GM18508 (cell line): Measurements from ENCODE around the gene ARL6IP4.

Experiments
- ATAC-seq: cut with Tn5 transposase; IDR thresholded peaks from one replicate; pipeline ENCODE4 v1.9.1; 2021; ENCODE audit warnings: moderate number of reproducible peaks; ENCODE audit not compliant: insufficient read depth, unreplicated experiment

Gene ARL6IP4

DNA sequence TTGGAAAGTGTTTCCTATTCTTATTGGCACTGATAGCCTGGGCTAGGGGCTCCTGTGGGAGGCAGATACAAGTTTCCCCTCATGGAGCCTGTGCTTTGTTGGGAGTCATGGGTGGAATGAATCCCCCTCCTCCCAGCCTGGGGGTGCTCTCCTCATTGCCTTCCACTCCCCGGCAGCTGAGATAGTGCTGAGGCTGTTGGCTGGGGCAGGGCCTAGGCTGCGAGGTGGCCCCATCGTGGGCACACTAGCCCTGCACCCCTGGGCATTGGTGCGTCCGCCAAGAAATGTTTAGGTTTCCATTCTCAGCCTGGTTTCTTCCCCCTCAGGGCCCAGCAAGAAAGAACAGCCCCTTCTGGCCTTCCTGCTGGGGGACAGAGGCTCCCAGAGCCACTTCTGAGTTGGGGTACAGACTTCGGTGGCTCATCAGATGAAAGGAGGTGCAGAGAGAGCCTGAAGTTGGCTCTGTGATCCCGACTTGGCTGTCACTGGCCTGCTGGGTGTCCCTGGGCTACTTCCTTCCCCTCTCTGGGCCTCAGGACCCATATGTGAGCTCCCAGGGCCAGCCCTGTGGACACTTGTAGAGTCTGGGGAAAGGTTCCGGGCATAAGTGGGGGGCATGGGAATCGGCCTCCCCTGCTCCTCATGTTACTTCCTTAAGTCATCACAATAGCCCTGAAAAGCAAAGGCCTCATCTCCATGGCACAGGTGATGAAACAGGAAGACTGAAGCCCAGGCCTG lies 2.7 kb upstream of the ARL6IP4 start:
- ATAC-seq: no peak

DNA sequence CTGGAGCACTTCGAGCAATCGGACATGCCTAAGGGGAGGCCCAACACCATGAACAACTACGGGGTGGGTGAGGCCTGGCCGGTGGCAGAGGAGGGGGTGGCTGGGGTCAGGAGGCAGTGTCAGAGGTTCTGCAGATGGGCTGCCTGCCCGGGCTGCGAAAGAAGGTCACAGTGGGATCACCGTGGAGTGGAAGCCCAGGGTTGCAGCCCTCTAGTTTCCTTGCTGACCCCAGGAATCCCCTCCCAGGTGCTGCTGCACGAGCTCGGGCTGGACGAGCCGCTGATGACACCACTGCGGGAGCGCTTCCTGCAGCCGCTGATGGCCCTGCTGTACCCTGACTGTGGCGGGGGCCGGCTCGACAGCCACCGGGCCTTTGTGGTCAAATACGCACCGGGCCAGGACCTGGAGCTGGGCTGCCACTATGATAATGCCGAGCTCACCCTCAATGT lies 1.9 kb upstream of the ARL6IP4 start:
- no peak for ATAC-seq

DNA sequence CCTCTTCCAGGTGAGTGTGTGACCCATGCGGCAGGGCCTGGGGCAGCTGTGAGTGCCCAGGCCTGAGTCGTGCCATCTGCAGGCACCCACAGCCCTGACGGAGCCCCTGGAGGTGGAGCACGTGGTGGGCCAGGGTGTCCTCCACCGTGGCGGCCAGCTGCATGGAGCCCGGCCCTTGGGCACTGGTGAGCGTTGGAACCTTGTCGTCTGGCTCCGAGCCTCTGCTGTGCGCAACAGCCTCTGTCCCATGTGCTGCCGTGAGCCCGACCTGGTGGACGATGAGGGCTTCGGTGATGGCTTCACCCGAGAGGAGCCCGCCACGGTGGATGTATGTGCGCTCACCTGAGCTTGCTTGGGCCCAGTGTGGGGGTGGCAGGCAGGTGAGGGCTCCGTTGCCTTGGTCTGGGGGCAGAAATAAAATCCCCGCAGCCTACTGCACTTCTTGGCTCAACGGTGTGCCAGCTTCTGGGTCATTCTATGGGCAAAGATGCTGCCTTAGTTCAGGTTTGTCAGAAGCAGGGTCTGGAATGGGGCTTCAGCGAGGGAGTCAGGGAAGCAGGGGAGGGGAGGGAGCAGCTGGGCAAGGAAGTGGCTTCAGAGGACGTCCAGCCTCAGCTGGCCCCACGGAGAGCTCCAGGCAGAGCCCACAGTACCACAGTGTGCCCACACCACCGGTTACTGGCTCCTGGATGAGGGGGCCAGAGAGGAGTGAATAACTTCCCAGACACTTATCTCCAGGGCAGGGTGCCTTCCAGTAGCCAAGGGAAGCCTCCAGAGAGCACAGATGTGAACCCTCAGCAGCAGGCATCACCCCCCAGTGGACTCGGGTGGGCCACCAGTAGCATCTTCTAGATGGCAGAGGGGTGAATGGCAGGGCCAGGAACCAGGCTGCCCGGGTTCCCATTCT lies 1.2 kb upstream of the ARL6IP4 start:
- ATAC-seq: no peak

DNA sequence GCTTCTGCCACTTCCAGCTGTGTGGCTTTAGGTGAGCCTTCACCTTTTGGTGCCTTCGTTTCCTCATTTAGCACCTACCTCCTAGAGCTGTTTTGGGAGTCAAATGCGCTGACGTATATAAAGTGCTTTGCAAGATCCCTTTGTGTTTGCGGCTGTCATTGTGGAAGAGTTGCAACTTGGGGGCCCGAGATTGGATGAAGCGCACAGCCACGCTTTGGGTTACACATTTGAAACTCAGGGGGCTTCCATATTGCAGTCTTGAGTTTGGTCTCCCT lies 636 bp upstream of the ARL6IP4 start:
- ATAC-seq: no peak

DNA sequence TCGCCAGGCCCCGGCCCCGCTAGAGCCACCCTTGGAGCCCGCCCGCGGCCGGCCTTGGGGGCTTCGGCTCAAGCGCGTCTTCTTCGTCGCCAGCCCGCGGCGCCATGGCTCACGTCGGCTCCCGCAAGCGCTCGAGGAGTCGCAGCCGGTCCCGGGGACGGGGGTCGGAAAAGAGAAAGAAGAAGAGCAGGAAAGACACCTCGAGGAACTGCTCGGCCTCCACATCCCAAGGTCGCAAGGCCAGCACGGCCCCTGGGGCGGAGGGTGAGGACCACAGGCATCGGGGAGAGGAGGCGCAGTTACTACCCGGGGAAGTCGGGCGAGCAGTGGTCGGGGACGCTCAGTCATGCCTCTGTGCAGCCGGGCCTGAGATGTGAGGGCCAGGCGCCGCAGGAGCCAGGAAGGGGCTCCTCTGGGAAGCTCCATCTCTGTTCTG lies 573 bp downstream of the ARL6IP4 start:
- no peak for ATAC-seq

DNA sequence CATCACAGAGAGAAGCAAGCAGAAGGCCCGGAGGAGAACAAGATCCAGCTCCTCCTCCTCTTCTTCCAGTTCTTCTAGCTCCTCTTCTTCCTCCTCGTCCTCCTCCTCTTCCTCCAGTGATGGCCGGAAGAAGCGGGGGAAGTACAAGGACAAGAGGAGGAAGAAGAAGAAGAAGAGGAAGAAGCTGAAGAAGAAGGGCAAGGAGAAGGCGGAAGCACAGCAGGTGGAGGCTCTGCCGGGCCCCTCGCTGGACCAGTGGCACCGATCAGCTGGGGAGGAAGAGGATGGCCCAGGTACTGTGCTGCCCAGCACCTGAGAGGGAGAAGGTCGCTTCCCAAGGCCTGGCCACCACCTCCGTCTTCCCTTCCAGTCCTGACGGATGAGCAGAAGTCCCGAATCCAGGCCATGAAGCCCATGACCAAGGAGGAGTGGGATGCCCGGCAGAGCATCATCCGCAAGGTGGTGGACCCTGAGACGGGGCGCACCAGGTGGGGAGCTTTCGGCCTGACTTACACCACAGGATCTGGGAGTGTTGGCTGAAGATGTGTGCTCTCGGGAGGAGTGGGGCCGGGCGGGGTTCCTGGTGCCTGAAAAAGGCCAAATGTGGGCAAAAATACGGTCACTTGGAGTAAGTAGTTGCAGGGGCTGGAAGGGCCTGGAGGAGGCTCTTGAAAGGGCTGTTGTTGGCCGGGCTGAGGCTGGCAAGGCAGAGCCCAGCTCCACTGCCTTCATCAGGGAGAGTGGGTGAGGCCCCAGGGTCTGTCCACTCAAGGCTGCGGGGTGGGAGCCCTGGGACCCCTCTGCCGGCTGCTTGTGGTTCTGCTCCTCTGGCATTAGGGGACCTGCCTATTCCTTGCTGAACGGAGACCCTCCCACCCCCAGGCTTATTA lies 1.4 kb downstream of the ARL6IP4 start:
- no peak for ATAC-seq

DNA sequence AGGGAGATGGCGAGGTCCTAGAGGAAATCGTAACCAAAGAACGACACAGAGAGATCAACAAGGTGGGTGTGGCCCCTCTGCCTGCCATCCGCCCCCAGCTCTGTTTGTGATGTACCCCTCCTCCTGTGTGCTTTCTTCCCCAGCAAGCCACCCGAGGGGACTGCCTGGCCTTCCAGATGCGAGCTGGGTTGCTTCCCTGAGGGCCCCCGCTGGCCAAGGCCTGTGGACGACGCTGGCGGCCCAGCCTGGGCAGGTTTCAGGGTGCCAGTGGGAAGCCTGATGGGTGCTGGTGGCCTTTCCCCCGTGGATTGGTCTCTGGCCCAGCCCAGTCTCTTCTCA lies 2.0 kb downstream of the ARL6IP4 start:
- no peak for ATAC-seq

DNA sequence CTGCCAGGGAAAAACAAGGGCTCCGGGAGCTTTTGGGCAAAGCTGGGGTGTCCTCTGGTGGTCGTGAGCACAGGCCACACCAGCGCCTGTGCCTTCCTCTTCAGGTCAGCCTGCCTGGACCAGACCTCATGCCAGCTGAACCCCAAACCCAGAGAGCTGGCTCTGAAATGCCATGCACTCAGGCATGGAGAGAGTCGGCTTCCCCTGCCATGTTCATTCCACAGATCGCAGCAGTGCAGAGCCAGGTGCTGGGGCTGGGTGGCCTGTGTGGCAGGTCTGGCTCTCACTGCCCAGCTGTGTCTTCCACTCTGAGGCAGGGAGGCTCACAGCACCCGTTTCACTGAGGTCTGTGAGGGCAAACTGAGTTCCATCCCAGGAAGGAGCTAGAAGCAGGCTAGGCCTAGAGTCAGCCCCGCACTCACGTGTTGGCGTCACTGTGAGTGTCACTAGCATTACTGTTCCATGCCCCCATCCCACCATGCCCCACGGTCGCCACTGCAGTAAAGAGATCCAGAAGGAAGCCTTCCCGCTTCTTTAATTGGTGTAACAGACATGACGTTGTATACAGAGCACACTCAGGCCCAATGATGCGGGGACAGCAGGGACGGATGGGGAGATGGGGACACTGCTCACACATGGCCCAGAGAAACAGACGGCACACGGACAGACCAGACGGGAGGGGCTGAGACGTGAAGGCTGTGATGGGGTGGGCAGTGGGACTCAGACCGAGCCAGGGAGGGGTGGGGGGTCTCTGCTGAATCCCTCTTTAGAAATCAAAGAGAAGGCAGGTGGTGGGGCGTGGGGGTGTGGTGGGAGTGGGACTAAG lies 2.7 kb downstream of the ARL6IP4 start:
- ATAC-seq: no peak

DNA sequence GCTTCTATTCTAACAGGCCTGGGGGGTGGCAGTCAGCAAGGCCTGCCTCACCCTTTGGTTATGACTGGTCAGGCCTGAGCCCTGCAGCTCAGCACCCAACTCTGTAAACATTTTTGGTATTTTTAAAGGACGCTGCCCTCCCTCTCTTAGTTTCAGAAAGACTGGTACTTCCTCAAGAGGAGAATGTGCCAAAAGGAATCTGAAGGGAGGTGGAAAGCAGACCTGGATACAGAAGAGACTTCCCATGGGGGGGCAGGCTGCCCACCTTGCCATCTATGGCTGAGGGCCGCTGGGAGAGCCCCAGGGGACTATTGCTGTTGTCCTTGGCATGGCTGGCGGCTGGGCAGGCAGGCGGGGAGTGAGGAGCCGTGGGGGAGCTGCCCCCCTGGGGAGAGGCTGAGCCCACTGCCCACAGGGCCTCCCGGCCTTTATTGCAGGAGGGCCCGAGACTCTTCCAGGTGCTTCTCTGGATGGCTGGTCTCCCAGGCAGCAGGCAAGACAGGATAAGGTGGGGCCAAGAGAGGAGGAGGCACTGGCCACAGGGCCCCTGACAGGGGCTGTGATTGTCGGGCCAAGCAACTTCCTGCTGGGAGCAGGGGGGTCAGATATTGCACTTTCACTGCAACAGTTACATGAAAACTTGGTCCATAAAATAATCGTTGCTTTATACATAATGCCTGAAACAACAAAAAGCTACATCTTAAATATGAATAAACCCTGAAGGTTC lies 3.5 kb downstream of the ARL6IP4 start:
- no peak for ATAC-seq

DNA sequence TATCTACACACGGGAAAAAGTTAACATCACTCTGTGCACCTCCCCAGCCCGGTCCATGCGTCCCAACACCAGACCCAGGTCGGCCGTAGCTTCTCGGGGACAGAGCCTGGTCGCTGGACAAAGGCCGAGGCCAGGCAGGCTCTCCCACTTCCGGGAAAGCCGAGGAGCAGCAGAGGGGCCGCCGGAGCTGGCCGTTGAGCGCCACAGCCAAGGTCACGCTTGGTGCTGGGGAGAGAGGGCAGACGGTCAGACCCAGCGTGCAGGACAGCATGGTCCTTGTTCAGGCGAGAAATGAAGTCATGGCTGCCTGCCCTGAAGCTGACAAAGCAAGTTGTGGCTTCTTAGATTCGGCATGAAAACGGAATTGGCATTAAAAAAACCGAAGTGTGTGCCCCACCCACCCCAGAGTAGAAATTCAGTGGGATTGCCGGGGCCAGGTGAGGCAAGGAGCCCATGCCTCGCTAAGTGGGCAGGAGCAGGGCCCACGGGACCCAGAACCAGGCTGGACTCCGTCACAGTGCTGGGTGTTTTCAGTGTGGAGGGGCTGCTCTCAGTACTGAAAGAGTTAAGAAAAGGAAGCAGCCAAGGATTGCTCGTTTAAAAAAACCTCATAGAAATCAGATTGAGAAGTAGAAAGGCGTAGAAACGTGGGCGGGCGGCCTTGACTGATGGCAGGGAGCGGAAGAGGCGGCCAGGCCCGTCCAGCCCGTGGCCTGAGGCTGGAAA lies 4.3 kb downstream of the ARL6IP4 start:
- no peak for ATAC-seq

DNA sequence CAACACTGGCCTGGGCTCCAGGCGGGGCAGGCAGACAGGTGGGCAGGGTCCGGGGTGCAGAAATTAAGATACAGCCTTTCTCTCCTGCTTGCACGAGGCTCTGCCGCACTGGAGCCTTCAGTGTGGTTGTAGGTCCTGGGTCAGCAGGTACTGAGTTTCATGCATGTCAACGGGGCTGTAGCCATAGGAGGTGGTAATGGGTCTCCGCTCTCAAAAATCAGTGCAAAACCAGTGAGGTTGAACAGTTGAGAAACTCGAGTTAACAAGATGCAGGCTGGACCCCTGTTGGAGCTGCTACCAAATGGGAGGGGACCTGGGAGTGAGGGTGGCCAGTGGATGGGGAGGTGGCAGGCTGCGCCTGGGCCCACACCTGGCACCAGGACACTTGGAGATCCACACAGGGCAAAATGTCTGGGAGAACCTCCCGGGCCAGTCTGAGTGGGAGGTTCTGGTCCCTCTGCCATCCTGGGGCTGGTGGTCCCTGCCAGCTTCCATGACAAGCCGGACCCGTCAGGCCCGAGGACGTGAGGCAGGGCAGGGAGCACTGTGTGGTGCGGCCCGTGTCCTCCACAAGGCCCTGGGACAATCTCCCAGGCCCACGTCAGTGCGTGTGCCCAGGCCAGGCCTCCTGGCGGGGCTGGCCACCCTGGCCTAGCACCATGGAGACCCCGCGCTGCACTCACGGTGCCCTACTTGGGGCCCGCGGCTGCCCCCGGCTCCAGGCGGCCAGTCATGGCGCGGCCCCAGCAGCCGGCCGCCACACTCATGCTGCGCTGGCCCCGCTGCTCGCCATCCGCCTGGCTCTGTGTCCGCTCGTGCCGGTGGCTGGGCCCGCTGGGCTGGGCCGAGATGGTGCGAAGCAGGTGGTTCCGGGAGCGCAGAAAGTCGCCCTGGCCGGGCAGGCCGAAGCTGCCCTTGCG lies 5.1 kb downstream of the ARL6IP4 start:
- ATAC-seq: no peak

DNA sequence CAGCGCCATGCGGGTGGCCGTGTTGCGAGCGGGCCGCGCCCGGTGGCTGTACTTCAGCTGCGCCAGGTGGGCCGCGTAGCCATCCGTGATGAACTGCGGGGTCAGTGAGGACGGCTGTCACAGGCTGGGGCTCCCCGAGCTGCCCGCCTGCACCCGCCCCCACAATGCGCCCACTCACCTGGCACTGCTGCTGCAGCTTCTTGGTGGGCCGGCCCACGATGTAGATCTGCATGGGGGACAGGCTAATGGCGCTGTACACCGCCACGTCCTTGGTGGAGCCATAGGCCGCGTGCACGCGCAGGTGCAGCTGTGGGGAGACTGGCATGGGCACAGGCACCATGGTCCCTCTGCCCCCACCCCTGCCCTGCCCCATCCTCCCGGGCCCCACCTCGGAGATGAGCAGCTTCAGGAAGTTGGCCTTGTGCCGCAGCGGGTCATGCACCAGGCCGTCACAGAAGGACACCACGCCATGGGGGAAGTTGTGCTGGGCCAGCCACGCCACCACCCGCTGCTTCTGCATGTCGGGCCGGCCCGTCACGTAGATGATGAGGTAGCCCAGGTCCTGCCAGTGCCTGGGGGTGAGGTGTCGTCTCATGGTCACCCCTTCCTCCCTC lies 5.9 kb downstream of the ARL6IP4 start:
- ATAC-seq: no peak

DNA sequence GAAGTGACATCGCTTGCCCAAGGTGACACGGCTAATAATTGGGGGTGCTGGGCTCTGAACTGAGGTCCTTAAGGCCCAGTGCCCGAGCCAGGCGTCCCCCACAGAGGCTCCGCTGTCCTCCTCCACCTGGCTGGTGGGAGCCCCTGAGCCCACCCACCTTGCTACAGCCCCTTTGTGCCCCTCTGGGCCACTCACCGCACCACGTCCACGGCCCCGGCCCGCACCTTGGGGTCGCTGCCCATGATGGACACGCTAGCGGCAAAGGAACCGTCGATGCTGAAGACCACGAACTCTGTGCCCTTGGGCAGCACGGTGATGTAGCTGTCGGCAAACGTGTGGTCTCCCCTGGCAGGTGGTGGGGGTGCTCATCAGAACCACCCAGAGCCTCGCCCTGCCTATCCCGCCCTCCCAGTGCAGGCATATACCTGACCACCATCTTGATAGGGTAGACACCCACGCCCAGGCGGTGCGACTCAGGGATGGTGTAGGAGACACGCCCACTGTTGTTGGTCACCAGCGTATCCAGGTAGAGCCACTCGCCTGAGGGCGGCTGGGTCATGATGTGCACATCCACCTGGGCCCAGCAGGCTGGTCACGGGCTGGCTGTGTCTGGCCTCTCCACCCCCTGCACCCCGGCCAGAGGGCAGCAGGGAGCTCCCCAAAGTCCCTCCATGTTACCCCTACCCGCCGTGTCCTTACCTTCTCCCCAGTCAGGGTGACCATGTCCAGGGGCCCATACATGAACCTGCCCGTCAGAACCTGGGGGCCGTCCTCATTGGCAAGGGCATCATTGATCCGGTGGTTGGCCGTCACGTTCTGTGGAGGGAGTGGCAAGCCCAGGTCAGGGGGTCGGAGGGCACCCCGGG lies 6.8 kb downstream of the ARL6IP4 start:
- ATAC-seq: no peak

DNA sequence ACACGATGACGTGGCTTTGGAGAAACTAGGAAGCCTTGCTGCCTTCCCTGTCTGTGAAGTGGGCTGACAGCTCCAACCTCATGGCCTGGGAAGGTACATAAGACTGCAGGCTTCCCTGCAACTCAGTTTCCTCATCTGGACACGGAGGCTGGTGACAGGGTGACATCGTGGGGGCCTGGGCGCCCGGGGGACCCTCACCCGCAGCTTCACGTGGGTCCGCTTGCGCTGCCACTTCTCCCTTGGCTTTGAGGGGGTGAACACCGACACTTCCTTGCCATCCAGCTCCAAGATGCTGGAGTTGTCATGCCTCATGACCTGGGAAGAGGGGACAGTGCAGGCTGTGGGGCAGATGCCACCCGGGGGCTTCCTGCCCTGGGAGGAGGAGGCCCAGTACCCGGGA lies 7.6 kb downstream of the ARL6IP4 start:
- no peak for ATAC-seq

DNA sequence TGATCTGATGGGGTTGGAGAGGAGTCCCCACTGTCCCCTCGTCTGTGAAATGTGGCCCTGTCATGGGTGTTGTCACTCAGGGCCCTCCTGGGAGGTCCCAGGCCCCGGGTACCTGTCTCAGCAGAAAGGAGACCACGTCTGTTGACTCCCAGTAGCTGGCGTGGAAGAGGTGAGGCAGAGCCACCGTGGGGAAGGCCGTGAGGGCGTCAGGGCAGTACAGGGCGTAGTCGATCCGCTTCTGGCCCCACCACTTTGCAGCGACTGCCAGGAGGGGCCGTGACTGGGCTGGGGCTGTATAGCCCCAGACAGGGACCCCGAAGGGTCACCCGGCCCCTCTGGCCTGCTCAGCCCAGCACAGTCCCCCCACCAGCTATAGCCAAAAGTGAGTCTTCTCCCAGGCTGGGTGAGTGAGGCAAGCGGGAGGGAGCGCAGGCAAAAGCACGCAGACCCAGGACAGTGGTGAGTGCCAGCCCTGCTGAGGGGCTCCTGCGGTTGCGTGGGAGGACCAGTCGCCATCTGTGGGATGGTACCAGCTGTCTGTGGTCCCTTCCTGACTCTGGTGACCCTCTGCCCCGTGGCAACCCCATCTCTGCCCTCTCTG lies 8.2 kb downstream of the ARL6IP4 start:
- no peak for ATAC-seq

DNA sequence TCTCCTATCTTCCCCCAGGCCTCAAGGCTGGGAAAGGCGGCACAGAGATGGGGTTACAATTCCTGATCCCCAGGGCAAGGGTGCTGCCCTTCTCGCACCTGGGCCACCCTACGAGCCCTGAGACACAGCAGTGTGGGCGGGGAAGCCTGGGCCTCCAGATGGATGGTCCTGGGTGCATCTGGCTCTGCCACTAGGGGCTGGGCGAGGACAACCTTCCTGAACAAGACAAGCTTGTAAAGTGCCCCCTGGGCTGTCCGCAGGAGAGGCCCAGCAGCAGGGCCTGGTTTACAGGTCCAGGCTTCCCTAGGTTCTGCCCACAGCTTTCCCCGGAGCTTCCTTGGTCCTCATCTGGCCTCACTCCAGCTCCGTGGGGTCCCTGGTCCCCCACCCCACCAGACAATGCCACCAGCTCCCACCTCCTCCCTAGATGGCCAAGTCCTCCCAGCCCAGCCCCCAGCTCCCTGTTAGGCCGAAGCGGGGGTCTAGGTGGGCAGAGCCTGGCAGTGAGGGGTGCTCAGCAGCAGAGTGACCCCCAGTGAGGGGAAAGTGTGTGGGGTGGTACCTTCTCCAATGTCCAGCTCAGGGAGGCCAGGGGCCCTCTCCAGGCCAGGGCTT lies 8.9 kb downstream of the ARL6IP4 start:
- no peak for ATAC-seq
